Measurements from ENCODE around the gene GCGR. TPM values are rescaled to one million over a fixed set of nuclear protein-coding genes. Genes with fewer than 3 reads are reported as not detected.
A peak's percentile ranks its signal among the peaks of the same experiment; 100 is the strongest.

The GCGR gene
- total and polyA plus RNA-seq, 2 of the 13 experiments (the other 11 are each of a cell fraction or from before 2014, with no cell fraction given), result 0.04 to 0.13 TPM

DNA sequence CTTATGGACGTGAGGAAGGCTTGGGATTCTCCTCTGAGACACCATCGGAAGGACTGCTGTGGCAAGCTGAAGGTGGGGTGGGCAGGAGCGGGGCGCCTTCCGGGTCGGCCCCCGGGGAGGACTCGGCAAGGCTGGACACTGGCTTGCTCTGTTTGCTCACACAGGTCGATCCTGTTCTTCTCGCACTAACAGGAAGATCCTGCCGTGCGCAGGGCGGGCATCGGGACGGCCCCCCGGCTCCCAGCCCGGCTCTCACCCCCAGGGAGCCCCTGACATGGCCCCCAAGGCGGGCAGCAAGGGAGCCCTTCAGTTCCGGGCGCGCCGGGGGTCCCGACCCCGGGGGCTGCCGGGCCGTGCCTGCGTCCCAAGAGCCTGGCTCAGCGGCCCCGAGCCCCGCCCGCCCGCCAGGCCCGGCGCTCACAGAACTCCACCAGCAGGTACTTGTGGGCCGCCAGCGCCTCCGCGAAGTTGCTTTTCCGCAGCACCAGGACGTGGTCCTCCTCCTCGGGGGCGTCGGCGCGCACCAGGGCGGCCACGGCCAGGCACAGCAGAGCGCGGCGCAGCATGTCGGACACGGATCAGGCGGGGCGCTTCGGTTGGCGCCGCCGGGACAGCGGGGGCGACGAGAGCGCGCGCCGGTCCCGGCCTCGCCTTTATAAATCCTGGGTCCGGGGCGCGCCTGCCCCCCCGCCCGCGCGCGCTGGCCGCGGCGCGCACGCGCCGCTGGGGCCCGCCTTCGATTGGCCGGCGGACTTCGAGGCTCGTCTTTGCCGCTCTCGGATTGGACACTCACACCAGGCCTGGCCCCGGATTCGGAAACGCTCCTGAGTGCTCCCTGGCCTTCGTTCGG lies 56.2 kb downstream of the GCGR start, which contains the start of gene P4HB (continued):
- TF ChIP-seq EED (CRISPR knock-in tag; IDR thresholded peaks at IDR 0.05) (0 out of 2 replicates have a peak, but pooled peaks have one; percentile 26), ZNF563 (CRISPR knock-in tag; IDR thresholded peaks at IDR 0.05) (no peak; the same call in 1 of the 2 replicates), NONO (IDR thresholded peaks at IDR 0.05) (no peak), NONO (CRISPR knock-in tag; conservative IDR thresholded peaks at IDR 0.05) (peak; percentile 84; the same call in 1 of the 2 replicates), TSC22D2 (CRISPR knock-in tag; IDR thresholded peaks at IDR 0.05; ENCODE audit: borderline replicate concordance) (0 out of 2 replicates have a peak, but pooled peaks have one; percentile 33), EEA1 (CRISPR knock-in tag; IDR thresholded peaks at IDR 0.05; ENCODE audit: borderline replicate concordance) (peak; percentile 93), IRX3 (CRISPR knock-in tag; IDR thresholded peaks at IDR 0.05; ENCODE audit: borderline replicate concordance, low read depth) (0 out of 2 replicates have a peak, but pooled peaks have one; percentile 85), MXI1 (IDR thresholded peaks at IDR 0.05; ENCODE audit: borderline replicate concordance, low read depth, low read length) (peak; percentile 85; the same call in 2 of the 3 replicates), CREB1 (IDR thresholded peaks at IDR 0.05) (no peak), CREB1 (CRISPR knock-in tag; IDR thresholded peaks at IDR 0.05) (no peak), ZSCAN20 (CRISPR knock-in tag; IDR thresholded peaks at IDR 0.05; ENCODE audit: borderline replicate concordance) (peak; percentile 79; the same call in 1 of the 2 replicates), KMT2B (CRISPR knock-in tag; IDR thresholded peaks at IDR 0.05) (no peak), ZNF230 (CRISPR knock-in tag; IDR thresholded peaks at IDR 0.05) (peak; percentile 23; the same call in 1 of the 2 replicates), ELF1 (CRISPR knock-in tag; IDR thresholded peaks at IDR 0.05) (peak; percentile 54; the same call in 1 of the 2 replicates), ZNF83 (CRISPR knock-in tag; IDR thresholded peaks at IDR 0.05; ENCODE audit: borderline replicate concordance) (peak; percentile 93; the same call in 1 of the 2 replicates), ZNF329 (CRISPR knock-in tag; IDR thresholded peaks at IDR 0.05; ENCODE audit: low read depth) (peak; percentile 37; the same call in 1 of the 2 replicates), GLI4 (CRISPR knock-in tag; IDR thresholded peaks at IDR 0.05; ENCODE audit: borderline replicate concordance) (peak; percentile 73; the same call in 1 of the 2 replicates), REL (CRISPR knock-in tag; conservative IDR thresholded peaks at IDR 0.05) (peak; percentile 58), ZMYM4 (CRISPR knock-in tag; IDR thresholded peaks at IDR 0.05) (peak; percentile 12; the same call in 1 of the 2 replicates), ZNF282 (IDR thresholded peaks at IDR 0.05; ENCODE audit: partially characterized antibody) (no peak)
- TF ChIP-seq, protein P1, sequence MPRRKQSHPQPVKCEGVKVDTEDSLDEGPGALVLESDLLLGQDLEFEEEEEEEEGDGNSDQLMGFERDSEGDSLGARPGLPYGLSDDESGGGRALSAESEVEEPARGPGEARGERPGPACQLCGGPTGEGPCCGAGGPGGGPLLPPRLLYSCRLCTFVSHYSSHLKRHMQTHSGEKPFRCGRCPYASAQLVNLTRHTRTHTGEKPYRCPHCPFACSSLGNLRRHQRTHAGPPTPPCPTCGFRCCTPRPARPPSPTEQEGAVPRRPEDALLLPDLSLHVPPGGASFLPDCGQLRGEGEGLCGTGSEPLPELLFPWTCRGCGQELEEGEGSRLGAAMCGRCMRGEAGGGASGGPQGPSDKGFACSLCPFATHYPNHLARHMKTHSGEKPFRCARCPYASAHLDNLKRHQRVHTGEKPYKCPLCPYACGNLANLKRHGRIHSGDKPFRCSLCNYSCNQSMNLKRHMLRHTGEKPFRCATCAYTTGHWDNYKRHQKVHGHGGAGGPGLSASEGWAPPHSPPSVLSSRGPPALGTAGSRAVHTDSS (CRISPR knock-in tag; conservative IDR thresholded peaks at IDR 0.05), result 0 out of 2 replicates have a peak, but pooled peaks have one; percentile 30
- TF ChIP-seq, protein P2, sequence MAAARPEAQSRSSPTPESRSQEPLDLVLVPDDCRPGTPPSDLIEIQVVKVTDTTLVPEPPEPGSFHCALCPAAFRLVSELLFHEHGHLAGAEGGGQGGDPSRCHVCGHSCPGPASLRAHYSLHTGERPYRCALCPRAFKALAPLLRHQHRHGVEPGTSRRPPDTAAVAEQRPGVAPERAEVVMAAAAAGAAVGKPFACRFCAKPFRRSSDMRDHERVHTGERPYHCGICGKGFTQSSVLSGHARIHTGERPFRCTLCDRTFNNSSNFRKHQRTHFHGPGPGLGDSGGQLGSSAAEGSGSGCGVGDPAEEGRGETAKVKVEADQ (CRISPR knock-in tag; IDR thresholded peaks at IDR 0.05; ENCODE audit: borderline replicate concordance), result peak; percentile 81; the same call in 1 of the 2 replicates
- TF ChIP-seq, protein P3, sequence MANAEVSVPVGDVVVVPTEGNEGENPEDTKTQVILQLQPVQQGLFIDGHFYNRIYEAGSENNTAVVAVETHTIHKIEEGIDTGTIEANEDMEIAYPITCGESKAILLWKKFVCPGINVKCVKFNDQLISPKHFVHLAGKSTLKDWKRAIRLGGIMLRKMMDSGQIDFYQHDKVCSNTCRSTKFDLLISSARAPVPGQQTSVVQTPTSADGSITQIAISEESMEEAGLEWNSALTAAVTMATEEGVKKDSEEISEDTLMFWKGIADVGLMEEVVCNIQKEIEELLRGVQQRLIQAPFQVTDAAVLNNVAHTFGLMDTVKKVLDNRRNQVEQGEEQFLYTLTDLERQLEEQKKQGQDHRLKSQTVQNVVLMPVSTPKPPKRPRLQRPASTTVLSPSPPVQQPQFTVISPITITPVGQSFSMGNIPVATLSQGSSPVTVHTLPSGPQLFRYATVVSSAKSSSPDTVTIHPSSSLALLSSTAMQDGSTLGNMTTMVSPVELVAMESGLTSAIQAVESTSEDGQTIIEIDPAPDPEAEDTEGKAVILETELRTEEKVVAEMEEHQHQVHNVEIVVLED (CRISPR knock-in tag; IDR thresholded peaks at IDR 0.05; ENCODE audit: borderline replicate concordance), result no peak
- TF ChIP-seq, protein P4, sequence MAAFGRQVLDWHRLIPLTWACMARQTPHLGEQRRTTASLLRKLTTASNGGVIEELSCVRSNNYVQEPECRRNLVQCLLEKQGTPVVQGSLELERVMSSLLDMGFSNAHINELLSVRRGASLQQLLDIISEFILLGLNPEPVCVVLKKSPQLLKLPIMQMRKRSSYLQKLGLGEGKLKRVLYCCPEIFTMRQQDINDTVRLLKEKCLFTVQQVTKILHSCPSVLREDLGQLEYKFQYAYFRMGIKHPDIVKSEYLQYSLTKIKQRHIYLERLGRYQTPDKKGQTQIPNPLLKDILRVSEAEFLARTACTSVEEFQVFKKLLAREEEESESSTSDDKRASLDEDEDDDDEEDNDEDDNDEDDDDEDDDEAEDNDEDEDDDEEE (CRISPR knock-in tag; IDR thresholded peaks at IDR 0.05), result peak; percentile 48; the same call in 1 of the 2 replicates

All from HepG2 (cell line).